Sigmoid colon (tissue), 3 donors: ENCODE measurements around the gene SBK3.

Experiments used
- POLR2A ChIP-seq, 2 donors: fragments of 450-650 bp; IDR thresholded peaks; one replicate each; pipeline ENCODE4 v1.6.1; 2016; ENCODE audit warnings: antibody characterized with exemption in 2 of 2, mild to moderate bottlenecking in 2 of 2, moderate library complexity in 2 of 2
- TF ChIP-seq, protein P1 (sequence below), 4 experiments: fragments of 450-650 bp in 3 of 4; fragments of 200-600 bp in 1 of 4; IDR thresholded peaks; one replicate each; pipeline ENCODE4 v1.5.1; 2016 to 2019; ENCODE audit warnings: antibody characterized with exemption in 4 of 4, mild to moderate bottlenecking in 3 of 4, moderate library complexity in 2 of 4

DNA sequence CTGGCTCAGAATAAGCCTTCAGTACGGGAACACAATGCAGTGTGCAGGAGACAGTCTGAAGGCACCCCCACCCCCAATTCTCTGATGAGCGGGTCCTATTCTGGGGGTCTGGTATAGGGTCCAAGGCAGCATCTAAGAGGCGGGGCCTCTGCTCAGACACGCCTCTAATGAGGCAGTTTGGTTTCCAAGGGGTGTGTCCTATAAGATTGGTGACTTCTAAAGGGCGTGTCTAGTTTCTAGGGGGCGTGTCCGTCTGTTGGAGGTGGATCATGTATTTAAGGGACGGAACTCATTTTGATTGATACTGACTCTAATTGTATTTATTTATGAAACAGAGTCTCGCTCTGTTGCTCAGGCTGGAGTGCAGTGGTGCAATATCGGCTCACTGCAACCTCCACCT, 45.3 kb upstream of the SBK3 start:
- TF ChIP-seq, protein P1, sequence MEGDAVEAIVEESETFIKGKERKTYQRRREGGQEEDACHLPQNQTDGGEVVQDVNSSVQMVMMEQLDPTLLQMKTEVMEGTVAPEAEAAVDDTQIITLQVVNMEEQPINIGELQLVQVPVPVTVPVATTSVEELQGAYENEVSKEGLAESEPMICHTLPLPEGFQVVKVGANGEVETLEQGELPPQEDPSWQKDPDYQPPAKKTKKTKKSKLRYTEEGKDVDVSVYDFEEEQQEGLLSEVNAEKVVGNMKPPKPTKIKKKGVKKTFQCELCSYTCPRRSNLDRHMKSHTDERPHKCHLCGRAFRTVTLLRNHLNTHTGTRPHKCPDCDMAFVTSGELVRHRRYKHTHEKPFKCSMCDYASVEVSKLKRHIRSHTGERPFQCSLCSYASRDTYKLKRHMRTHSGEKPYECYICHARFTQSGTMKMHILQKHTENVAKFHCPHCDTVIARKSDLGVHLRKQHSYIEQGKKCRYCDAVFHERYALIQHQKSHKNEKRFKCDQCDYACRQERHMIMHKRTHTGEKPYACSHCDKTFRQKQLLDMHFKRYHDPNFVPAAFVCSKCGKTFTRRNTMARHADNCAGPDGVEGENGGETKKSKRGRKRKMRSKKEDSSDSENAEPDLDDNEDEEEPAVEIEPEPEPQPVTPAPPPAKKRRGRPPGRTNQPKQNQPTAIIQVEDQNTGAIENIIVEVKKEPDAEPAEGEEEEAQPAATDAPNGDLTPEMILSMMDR (IDR thresholded peaks at IDR 0.05): no peak
- no peak for TF ChIP-seq POLR2A (IDR thresholded peaks at IDR 0.05)
